ENCODE results near the gene NPAS3.

NPAS3 gene

GRCh38 chr14:33254861-33255395 is 316.2 kb downstream of the NPAS3 start:
- no peak for DNase-seq (ENCODE audit: low read depth in 2 of 2)

- DNase-seq (ENCODE audit: low read depth in 2 of 2), result no peak
Observed at GRCh38 chr14:33257796-33258195, 319.1 kb downstream of the NPAS3 start.

GRCh38 chr14:33259764-33260163 is 321.1 kb downstream of the NPAS3 start:
- no peak for DNase-seq (ENCODE audit: low read depth in 2 of 2)

GRCh38 chr14:33271216-33271615 is 332.5 kb downstream of the NPAS3 start:
- DNase-seq (ENCODE audit: low read depth in 2 of 2), result no peak

- no peak for DNase-seq (ENCODE audit: low read depth in 2 of 2)
Observed at GRCh38 chr14:33271891-33272290, 333.2 kb downstream of the NPAS3 start.

- DNase-seq (ENCODE audit: low read depth in 2 of 2), result no peak
Observed at GRCh38 chr14:33273978-33274377, 335.3 kb downstream of the NPAS3 start.

GRCh38 chr14:33275879-33276278 is 337.2 kb downstream of the NPAS3 start:
- DNase-seq (ENCODE audit: low read depth in 2 of 2), result no peak

- no peak for DNase-seq (ENCODE audit: low read depth in 2 of 2)
Observed at GRCh38 chr14:33279865-33280264, 341.2 kb downstream of the NPAS3 start.

- DNase-seq (ENCODE audit: low read depth in 2 of 2), result no peak
Observed at GRCh38 chr14:33280646-33281045, 342.0 kb downstream of the NPAS3 start.

- DNase-seq (ENCODE audit: low read depth in 2 of 2), result no peak
Observed at GRCh38 chr14:33282331-33283230, 343.9 kb downstream of the NPAS3 start.

- DNase-seq (ENCODE audit: low read depth in 2 of 2), result no peak
Observed at GRCh38 chr14:33285902-33286700, 347.4 kb downstream of the NPAS3 start.

- DNase-seq (ENCODE audit: low read depth in 2 of 2), result no peak
Observed at GRCh38 chr14:33287189-33287588, 348.5 kb downstream of the NPAS3 start.

GRCh38 chr14:33290641-33291040 is 352.0 kb downstream of the NPAS3 start:
- no peak for DNase-seq (ENCODE audit: low read depth in 2 of 2)

- no peak for DNase-seq (ENCODE audit: low read depth in 2 of 2)
Observed at GRCh38 chr14:33291529-33292104, 352.9 kb downstream of the NPAS3 start.

- DNase-seq (ENCODE audit: low read depth in 2 of 2), result no peak
Observed at GRCh38 chr14:33294419-33294818, 355.7 kb downstream of the NPAS3 start.

GRCh38 chr14:33297565-33297964 is 358.9 kb downstream of the NPAS3 start:
- DNase-seq (ENCODE audit: low read depth in 2 of 2), result no peak

- no peak for DNase-seq (ENCODE audit: low read depth in 2 of 2)
Observed at GRCh38 chr14:33307691-33308251, 369.1 kb downstream of the NPAS3 start.

GRCh38 chr14:33309106-33309505 is 370.4 kb downstream of the NPAS3 start:
- DNase-seq (ENCODE audit: low read depth in 2 of 2), result no peak

GRCh38 chr14:33315217-33315616 is 376.5 kb downstream of the NPAS3 start:
- no peak for DNase-seq (ENCODE audit: low read depth in 2 of 2)

GRCh38 chr14:33315721-33316120 is 377.0 kb downstream of the NPAS3 start:
- DNase-seq (ENCODE audit: low read depth in 2 of 2), result no peak

- DNase-seq (ENCODE audit: low read depth in 2 of 2), result no peak
Observed at GRCh38 chr14:33317675-33318074, 379.0 kb downstream of the NPAS3 start.

- no peak for DNase-seq (ENCODE audit: low read depth in 2 of 2)
Observed at GRCh38 chr14:33323979-33324378, 385.3 kb downstream of the NPAS3 start.

All from stimulated activated CD4-positive, alpha-beta T cell treated with anti-CD3 and anti-CD28 coated beads, Interleukin-1b, Interleukin-23, amount 100 ng/mL, for 1 hour (primary cell).